SU-DHL-6 (cell line): Measurements from ENCODE around the gene DSCAML1.

Experiments used
- CTCF ChIP-seq: fragments of 200-600 bp; sonication (generic); IDR thresholded peaks from one replicate; pipeline ENCODE4 v1.5.1; 2017; ENCODE audit warnings: antibody characterized with exemption, mild to moderate bottlenecking, low read length, moderate library complexity; ENCODE audit not compliant: insufficient read depth, poor library complexity, severe bottlenecking
- EZH2phosphoT487 ChIP-seq: fragments of 200-600 bp; sonication (generic), shearing (Covaris generic); conservative IDR thresholded peaks from 2 replicates; pipeline ENCODE4 v1.6.1; 2018; ENCODE audit warnings: mild to moderate bottlenecking, antibody characterized with exemption, low read length, moderate library complexity, mixed read lengths

GRCh38 chr11:117454564-117454917 lies 342.5 kb downstream of the DSCAML1 start:
- TF ChIP-seq EZH2phosphoT487, result no peak
- no peak for TF ChIP-seq CTCF
